KOPT-K1 (cell line): ENCODE data around the gene IP6K3.

Source experiments
- H3K27ac ChIP-seq: fragments of 200-600 bp; sonication (generic); 2 replicates; pipeline ENCODE4 v1.5.1; 2016; ENCODE audit warnings: antibody characterized with exemption, mild to moderate bottlenecking, low read depth, low read length; ENCODE audit not compliant: poor library complexity, severe bottlenecking
- H3K36me3 ChIP-seq: fragments of 200-600 bp; sonication (generic); 2 replicates; pipeline ENCODE4 v1.5.1; 2017; ENCODE audit warnings: antibody characterized with exemption, mild to moderate bottlenecking, low read length, moderate library complexity; ENCODE audit not compliant: insufficient read depth
- H3K9me3 ChIP-seq: fragments of 200-600 bp; sonication (generic); 2 replicates; pipeline ENCODE4 v1.5.1; 2017; ENCODE audit warnings: antibody characterized with exemption, low read length, mild to moderate bottlenecking; ENCODE audit not compliant: insufficient read depth, poor library complexity, severe bottlenecking

IP6K3 gene

GRCh38 chr6:33684428-33684896, 62.2 kb downstream of the IP6K3 start:
- peaks cover 99% of the 10 kb centered on the region for H3K36me3 ChIP-seq
- H3K9me3 ChIP-seq, result no peaks in the 10 kb centered on the region

GRCh38 chr6:33683576-33684427, 62.9 kb downstream of the IP6K3 start:
- Histone ChIP-seq H3K9me3 (no peaks in the 10 kb centered on the region), H3K27ac (no peak overlapping the region), H3K36me3 (peaks cover 99% of the 10 kb centered on the region)

More at GRCh38 chr6:33684428-33684896, 62.2 kb downstream of the IP6K3 start:
- H3K27ac ChIP-seq, result no peak overlapping the region

GRCh38 chr6:33683051-33683571, 63.6 kb downstream of the IP6K3 start:
- Histone ChIP-seq H3K9me3 (no peaks in the 10 kb centered on the region), H3K36me3 (peaks cover 100% of the 10 kb centered on the region), H3K27ac (no peak overlapping the region)

GRCh38 chr6:33682341-33682740, 64.4 kb downstream of the IP6K3 start:
- Histone ChIP-seq H3K9me3 (no peaks in the 10 kb centered on the region), H3K36me3 (peaks cover 100% of the 10 kb centered on the region), H3K27ac (no peak overlapping the region)

GRCh38 chr6:33679761-33680160, 66.9 kb downstream of the IP6K3 start:
- H3K36me3 ChIP-seq, result peaks cover 100% of the 10 kb centered on the region
- no peaks in the 10 kb centered on the region for H3K9me3 ChIP-seq
- no peak overlapping the region for H3K27ac ChIP-seq

GRCh38 chr6:33678932-33679490, 67.7 kb downstream of the IP6K3 start:
- H3K36me3 ChIP-seq, result peaks cover 100% of the 10 kb centered on the region
- H3K27ac ChIP-seq, result no peak overlapping the region
- H3K9me3 ChIP-seq, result no peaks in the 10 kb centered on the region

- no peaks in the 10 kb centered on the region for H3K9me3 ChIP-seq
- H3K36me3 ChIP-seq, result peaks cover 100% of the 10 kb centered on the region
- no peak overlapping the region for H3K27ac ChIP-seq
These were observed 68.3 kb downstream of the IP6K3 start for GRCh38 chr6:33678233-33678931.

GRCh38 chr6:33677689-33678088, 69.0 kb downstream of the IP6K3 start:
- Histone ChIP-seq H3K36me3 (peaks cover 100% of the 10 kb centered on the region), H3K9me3 (no peaks in the 10 kb centered on the region), H3K27ac (no peak overlapping the region)

- H3K27ac ChIP-seq, result no peak overlapping the region
- no peaks in the 10 kb centered on the region for H3K9me3 ChIP-seq
- H3K36me3 ChIP-seq, result peaks cover 99% of the 10 kb centered on the region
These were observed 69.5 kb downstream of the IP6K3 start for GRCh38 chr6:33677143-33677660.

- Histone ChIP-seq H3K27ac (no peak overlapping the region), H3K9me3 (no peaks in the 10 kb centered on the region), H3K36me3 (peaks cover 99% of the 10 kb centered on the region)
These were observed 70.1 kb downstream of the IP6K3 start for GRCh38 chr6:33676416-33677142.

GRCh38 chr6:33675968-33676367, 70.7 kb downstream of the IP6K3 start:
- H3K27ac ChIP-seq, result no peak overlapping the region
- no peaks in the 10 kb centered on the region for H3K9me3 ChIP-seq
- peaks cover 99% of the 10 kb centered on the region for H3K36me3 ChIP-seq

- peaks cover 99% of the 10 kb centered on the region for H3K36me3 ChIP-seq
- H3K27ac ChIP-seq, result no peak overlapping the region
- H3K9me3 ChIP-seq, result no peaks in the 10 kb centered on the region
These were observed 72.9 kb downstream of the IP6K3 start for GRCh38 chr6:33673851-33674250.

- Histone ChIP-seq H3K9me3 (no peaks in the 10 kb centered on the region), H3K27ac (no peak overlapping the region), H3K36me3 (peaks cover 99% of the 10 kb centered on the region)
These were observed 73.9 kb downstream of the IP6K3 start for GRCh38 chr6:33672808-33673207.

GRCh38 chr6:33671744-33672072, 75.0 kb downstream of the IP6K3 start:
- Histone ChIP-seq H3K9me3 (no peaks in the 10 kb centered on the region), H3K27ac (no peak overlapping the region), H3K36me3 (peaks cover 99% of the 10 kb centered on the region)
